Measurements from ENCODE around the gene FRAS1.
"Not testable (repeated sequence)": the region's sequence is repeated elsewhere in the genome, so short reads cannot be mapped to it uniquely, and the experiment has no call there.

The FRAS1 gene

GRCh38 chr4:78288327-78288726 is 231.2 kb downstream of the FRAS1 start:
- no peak for DNase-seq (ENCODE audit: low read depth in 2 of 2)

GRCh38 chr4:78291277-78291676 is 234.2 kb downstream of the FRAS1 start:
- DNase-seq (ENCODE audit: low read depth in 2 of 2), result no peak

DNA sequence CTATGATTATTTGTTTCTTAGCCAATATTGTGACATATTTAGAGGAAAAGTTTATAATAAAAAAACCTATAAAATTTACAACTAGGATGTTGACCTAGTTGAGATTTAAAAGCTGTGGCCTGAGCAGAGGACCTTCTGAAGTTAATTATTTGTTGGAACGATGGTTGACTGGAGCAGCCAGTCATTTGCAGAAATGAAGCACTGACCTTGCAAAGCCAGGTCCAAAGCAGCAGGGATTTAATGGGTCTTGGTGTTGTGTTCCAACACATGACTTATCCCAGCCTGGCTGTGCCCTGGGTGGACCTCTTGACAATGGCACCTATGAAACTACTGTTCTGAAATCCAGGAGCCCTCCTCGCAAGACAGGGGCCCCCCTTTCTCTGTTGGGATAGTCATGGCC is 235.2 kb downstream of the FRAS1 start:
- no peak for DNase-seq (ENCODE audit: low read depth in 2 of 2)

DNA sequence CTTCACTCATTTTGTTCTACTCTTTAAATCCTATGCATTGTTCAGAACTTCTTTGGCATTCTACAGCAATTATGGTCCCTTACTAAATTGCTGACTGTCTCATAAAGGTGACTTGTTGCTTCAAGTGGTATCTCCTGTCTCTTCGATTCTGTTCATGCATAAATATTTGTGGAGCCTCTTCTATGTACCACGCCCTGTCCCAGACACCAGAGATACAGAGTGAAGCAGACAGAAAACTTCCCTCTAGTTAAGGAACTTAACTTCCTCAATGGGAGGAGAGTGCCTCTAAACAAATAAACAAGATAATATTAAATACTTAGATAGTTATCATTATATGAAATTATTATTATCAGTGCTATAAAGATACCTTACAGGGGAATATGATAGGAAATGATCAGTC is 235.7 kb downstream of the FRAS1 start:
- DNase-seq (ENCODE audit: low read depth in 2 of 2), result no peak

DNA sequence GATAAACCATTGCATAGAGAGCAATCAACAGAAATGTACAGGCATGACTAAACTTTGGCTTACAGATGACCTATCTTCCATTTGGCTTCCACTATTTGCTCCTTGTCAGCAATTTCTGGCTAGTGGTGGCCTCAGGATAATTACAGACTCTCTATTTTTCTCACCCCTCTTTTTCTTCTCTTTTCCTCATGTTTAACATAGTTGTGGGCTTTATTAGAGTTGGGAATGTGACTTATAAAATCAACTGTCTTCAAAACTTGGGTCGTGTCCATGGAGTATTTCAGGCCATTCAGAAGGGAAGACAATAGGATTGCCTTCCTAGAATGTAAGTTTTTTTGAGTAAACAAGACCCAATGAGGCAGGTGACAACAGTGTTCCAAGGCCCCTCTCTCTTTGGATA is 236.2 kb downstream of the FRAS1 start:
- no peak for DNase-seq (ENCODE audit: low read depth in 2 of 2)

GRCh38 chr4:78293821-78294301 is 236.7 kb downstream of the FRAS1 start:
- no peak for DNase-seq (ENCODE audit: low read depth in 2 of 2)

DNA sequence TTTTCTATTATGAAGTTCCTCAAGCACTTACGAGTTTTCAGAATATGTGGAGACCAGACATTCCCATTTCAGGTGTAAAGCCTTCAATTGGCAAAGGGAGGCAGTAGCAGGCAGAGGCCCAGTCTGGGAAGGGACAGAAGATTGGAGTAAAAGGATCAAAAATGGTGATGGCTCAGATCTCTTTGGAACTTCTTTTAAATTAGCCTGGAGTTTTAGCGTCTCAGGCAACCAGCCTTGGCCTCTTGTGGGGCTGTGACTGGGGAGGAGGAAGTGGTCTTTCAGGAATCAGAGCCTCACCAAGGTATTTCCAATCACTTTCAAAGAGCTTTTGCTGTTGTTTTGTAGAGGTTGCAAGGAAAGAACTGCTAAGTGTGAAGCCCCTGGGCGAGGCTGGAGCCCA is 239.1 kb downstream of the FRAS1 start:
- DNase-seq (ENCODE audit: low read depth in 2 of 2), result no peak

GRCh38 chr4:78297116-78297800 is 240.1 kb downstream of the FRAS1 start:
- DNase-seq (ENCODE audit: low read depth in 2 of 2), result no peak

DNA sequence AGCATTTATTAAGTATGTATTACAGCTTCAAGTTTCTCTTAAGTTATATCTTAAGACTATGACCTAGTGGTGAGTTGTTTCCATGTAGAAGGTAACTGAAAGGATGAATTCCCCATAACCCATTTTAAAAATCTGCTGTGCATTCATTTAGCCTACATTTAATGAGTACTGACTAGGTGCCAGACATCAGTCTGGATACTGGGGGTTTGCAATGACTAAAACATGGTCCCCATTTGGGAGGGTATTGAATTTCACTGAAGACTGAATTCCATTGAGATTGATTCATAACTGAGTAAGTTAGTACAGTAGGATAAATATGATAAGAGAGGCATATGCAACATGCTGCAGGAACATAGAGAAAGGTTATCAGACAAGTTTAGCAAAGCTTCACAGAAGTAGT is 241.5 kb downstream of the FRAS1 start:
- no peak for DNase-seq (ENCODE audit: low read depth in 2 of 2)

- no peak for DNase-seq (ENCODE audit: low read depth in 2 of 2)
Measured at GRCh38 chr4:78299565-78299972, 242.4 kb downstream of the FRAS1 start.

- DNase-seq (ENCODE audit: low read depth in 2 of 2), result not testable (repeated sequence)
Measured at GRCh38 chr4:78307263-78307662, 250.1 kb downstream of the FRAS1 start.

DNA sequence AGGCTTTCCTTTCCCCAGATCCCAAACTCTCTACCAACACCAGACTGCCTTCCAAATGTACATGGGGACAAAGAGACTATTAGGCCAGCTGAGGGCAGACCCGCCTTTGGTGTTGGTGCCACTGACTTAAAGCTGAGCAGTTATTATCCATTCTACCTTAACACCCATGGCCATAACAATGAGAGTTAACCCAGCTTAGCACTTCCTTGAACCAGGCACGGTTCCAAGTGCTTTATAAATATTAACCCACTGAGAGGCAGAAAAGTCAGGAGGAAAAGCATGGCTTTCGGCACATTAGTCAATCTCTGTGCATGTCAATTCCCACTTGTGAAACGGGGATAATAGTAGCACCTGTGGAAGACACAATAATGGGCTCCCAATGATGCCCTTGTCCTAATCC is 251.4 kb downstream of the FRAS1 start:
- no peak for DNase-seq (ENCODE audit: low read depth in 2 of 2)

DNA sequence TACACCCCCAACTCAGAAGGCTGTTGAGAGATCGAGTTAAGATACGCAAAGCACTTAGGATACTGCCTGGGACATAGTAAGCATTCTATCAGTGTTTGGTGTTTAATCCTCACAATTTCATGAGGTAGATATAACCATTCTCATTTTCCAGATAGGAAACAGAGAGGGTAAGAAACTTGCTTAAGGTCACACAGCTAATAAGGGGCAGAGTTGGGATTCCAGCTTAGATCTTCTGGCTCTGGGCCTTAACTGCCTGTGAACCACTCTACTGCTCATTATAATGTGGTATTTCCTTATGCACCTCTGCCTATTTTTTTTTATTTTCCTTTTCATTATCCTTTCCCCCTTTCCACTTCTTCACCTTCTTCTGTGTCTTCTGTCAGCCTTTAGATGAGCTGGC is 252.2 kb downstream of the FRAS1 start:
- no peak for DNase-seq (ENCODE audit: low read depth in 2 of 2)

- no peak for DNase-seq (ENCODE audit: low read depth in 2 of 2)
Measured at GRCh38 chr4:78310007-78310739, 253.1 kb downstream of the FRAS1 start.

DNA sequence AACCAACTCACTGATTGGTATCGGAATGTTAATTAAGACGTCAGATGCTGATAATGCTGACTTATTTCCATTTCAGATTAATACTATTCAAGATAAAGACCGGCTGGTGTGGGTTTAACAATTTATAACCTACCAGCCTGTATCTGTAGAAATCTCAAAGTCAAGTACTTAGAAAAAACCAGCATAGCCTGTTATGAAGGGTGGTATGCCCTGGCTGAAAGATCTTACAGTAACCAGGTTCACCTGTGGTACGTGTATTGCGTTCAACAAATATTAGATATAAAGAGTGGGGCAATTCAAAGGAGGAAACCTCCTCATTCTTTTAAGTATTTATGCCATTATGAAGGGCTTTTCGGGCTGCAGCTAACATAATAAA is 253.6 kb downstream of the FRAS1 start:
- no peak for DNase-seq (ENCODE audit: low read depth in 2 of 2)

DNA sequence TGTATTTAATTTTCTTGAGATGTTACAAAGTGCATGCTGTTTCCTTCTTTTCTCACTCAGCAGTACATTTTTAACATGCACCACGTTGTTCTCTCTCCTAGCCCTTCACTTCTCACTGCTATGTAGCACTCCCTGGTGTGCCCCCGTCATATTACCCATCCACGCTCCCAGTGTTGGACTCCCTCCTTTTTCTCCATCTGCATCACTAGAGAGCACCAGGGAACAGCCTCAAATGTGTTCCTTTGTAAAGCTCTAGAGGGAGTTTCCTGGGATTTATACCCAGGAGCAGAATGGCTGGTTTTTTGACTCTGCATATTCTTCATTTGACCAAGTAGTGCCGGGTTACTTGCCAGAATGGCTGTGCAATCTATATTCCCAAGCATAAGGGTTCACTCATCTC is 254.2 kb downstream of the FRAS1 start:
- no peak for DNase-seq (ENCODE audit: low read depth in 2 of 2)

DNA sequence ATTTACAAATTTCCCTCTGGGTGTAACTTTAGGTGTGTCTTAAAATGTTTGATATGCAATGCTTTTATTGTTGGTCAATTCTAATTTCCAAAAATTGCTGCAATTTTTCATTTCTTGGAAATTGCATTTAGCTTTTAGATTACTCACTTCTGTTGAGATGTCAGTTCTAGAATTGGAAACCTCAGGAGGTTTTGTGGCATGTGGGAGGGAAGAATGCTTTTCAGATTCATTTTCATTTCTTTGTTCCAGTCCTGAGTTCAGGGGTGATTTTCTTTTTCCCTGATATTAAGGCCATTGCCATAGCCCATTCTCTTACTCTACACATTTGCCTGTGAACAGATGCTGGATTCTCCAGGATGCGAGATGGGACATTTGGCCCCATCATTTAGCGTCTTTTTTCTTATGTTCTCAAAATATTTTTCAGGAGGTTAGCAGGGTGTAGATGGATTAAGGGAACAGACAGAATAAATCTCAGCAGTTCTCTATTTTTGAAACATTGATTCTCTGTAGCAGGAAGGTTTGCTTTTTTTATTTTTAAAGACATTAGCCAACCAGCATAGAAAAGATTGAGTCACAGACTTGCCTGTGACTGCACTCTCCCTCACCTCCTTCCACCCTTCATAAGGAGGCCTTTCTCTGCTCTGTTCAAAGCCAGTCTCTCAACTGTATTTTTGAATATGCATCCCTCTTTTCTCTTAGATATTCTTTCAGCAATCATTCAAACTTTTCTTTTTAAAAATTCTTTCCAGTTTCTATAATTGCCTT is 256.0 kb downstream of the FRAS1 start:
- DNase-seq (ENCODE audit: low read depth in 2 of 2), result no peak

DNA sequence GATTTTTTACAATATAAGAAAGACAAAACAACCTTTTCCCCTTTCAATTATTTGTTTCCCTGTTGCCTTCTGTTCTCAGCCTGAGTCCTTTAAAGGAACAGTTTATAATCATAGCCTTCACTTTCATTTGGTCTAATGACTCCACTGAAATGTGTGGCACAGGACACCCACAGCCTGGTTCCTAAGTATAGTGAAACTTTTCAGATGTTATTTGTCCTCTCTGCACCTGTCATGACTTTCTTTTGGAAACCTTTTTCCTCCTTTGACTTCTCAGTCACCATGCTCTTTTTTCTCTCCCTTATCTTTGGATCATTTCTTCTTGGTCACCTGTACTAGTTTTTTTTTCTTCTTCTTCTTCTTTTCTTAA is 256.6 kb downstream of the FRAS1 start:
- DNase-seq (ENCODE audit: low read depth in 2 of 2), result no peak

GRCh38 chr4:78318126-78318525 is 261.0 kb downstream of the FRAS1 start:
- DNase-seq (ENCODE audit: low read depth in 2 of 2), result no peak

DNA sequence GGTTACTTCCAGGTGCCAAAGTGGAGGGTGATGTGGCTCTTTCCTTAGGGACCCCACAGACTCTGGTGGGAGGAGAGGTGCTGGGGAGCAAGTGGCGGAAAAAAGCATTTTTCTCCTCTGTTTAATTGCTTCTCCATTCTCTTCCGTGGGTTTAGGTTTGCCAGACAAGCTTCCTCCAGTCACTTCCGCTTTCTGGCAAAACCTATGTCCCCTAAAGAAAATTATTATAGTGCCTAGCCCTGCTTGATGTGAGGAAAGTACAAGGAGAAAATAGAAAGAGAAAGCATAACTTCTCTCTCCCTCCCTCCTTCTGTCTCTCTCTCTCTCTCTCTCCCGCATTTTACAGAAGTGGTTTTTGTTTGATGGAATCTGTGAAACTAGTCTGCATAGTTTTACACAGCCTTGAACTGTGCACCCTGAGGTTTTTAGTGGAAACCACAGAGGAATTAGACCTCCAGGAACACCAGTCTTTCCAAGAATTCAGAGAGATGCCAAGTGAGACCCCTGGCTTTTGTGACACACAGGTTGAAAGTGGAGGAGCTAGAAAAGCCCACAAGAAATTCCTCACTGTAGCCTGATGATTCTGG is 263.3 kb downstream of the FRAS1 start:
- no peak for DNase-seq (ENCODE audit: low read depth in 2 of 2)

DNA sequence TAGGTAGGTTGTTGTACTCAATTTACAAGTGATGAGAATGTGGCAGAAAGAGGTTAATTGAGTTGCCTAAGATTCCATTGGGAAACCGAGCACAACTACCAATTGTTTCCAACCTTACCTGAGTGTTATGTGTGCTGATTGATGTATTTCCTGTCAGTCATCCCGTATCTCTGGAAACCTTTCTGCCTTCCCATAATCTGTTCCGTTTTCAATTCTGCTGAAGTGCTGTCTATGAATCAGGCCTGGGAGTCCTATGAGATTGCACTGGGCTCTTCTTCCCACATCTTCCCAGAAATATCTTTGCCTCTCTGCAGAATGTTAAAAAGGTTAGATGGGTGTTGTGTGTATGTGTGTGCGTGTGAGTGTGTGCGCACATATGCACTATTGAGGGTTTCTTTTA is 264.9 kb downstream of the FRAS1 start:
- no peak for DNase-seq (ENCODE audit: low read depth in 2 of 2)

- DNase-seq (ENCODE audit: low read depth in 2 of 2), result no peak
Measured at GRCh38 chr4:78323439-78323838, 266.3 kb downstream of the FRAS1 start.

Measured in stimulated activated CD8-positive, alpha-beta memory T cell treated with anti-CD3 and anti-CD28 coated beads, Interleukin-7, amount 100 ng/mL, for 4 hours (primary cell).